HCT116 (cell line): ENCODE measurements around the gene TCOF1. TPM values are rescaled to one million over a fixed set of nuclear protein-coding genes. Genes with fewer than 3 reads are reported as not detected.

Experiments used
- ATAC-seq: fragments of 200-7000 bp; cut with Tn5 transposase; 2 replicates; pipeline ENCODE4 v1.9.1; 2020; ENCODE audit warnings: mild to moderate bottlenecking, moderate library complexity
- BruUV-seq: library from RNA; stranded (reverse); fragments of 400-500 nt; replicated peaks from 2 replicates; lab custom pipeline; 2021; lab: Mats Ljungman, UMichigan
- CTCF ChIA-PET: fragments of 300-600 bp; sonication (Branson Sonifier 250); formaldehyde crosslinking; loops from one replicate; lab custom pipeline; 2021; ENCODE audit warnings: antibody characterized with exemption; lab: Charles Lee
- POLR2A ChIA-PET: fragments of 300-600, 350-600 bp; sonication (Branson Sonifier 250); formaldehyde crosslinking; loops from one replicate; lab custom pipeline; 2021; ENCODE audit warnings: antibody characterized with exemption; lab: Charles Lee
- RAD21 ChIA-PET, 2 experiments: fragments of 300-600 bp; sonication (Branson Sonifier 250); formaldehyde crosslinking; loops; one replicate each; lab custom pipeline; 2023; ENCODE audit warnings: low total read pairs in 2 of 2; ENCODE audit not compliant: uncharacterized antibody in 2 of 2, unreplicated experiment in 2 of 2, low non-redundant PET in 1 of 2; lab: Charles Lee
- DNase-seq: peaks from one replicate; pipeline ENCODE4 v3.0.0-alpha.2; 2010; ENCODE audit warnings: low read depth, low spot score
- H2AFZ ChIP-seq: fragments of 200-600 bp; shearing (Covaris generic), sonication (generic); 2 replicates; pipeline ENCODE4 v1.6.1; 2017; ENCODE audit warnings: low read depth, mixed run types, mixed read lengths, antibody characterized with exemption, low read length; ENCODE audit not compliant: poor library complexity, severe bottlenecking
- H3K27ac ChIP-seq: 2 replicates; pipeline ENCODE4 v1.5.1; 2012; ENCODE audit warnings: low read depth, low read length
- H3K27me3 ChIP-seq: fragments of 200-600 bp; sonication (generic); 2 replicates; pipeline ENCODE4 v1.6.1; 2016; ENCODE audit warnings: mixed run types, low read length, mixed read lengths; ENCODE audit not compliant: insufficient read depth
- H3K36me3 ChIP-seq, 2 experiments: fragments of 200-500 bp in 1 of 2; fragments of 200-600 bp in 1 of 2; sonication (Bioruptor generic) in 1 of 2; sonication (generic) in 1 of 2; 2 replicates each; pipeline versions ENCODE4 v1.5.1 to v1.6.1; 2014 to 2016; ENCODE audit warnings: low read length in 2 of 2, inconsistent platforms in 1 of 2, mixed read lengths in 1 of 2, mixed run types in 1 of 2; ENCODE audit not compliant: insufficient read depth in 2 of 2, control insufficient read depth in 1 of 2
- H3K4me1 ChIP-seq, 2 experiments: fragments of 200-600 bp in 1 of 2; sonication (generic) in 1 of 2; 2 replicates each; pipeline versions ENCODE4 v1.5.1 to v1.6.1; 2012 to 2017; ENCODE audit warnings: low read length in 2 of 2, inconsistent platforms in 1 of 2, mild to moderate bottlenecking in 1 of 2, mixed read lengths in 1 of 2, mixed run types in 1 of 2, moderate library complexity in 1 of 2; ENCODE audit not compliant: insufficient read depth in 2 of 2, control insufficient read depth in 1 of 2
- H3K4me2 ChIP-seq: fragments of 200-600 bp; sonication (generic); 2 replicates; pipeline ENCODE4 v1.6.1; 2017; ENCODE audit warnings: mixed run types, low read length, mixed read lengths
- H3K4me3 ChIP-seq, 2 experiments: fragments of 200-600 bp in 1 of 2; sonication (generic) in 1 of 2; replicated peaks in 1 of 2; 2 replicates each; pipeline ENCODE4 v1.5.1; 2011 to 2016; ENCODE audit warnings: low read length in 2 of 2, control low read depth in 1 of 2, low read depth in 1 of 2, mild to moderate bottlenecking in 1 of 2, mixed read lengths in 1 of 2, mixed run types in 1 of 2
- H3K79me2 ChIP-seq: fragments of 200-600 bp; sonication (generic); 2 replicates; pipeline ENCODE4 v1.6.1; 2017; ENCODE audit warnings: mild to moderate bottlenecking, mixed run types, low read length, moderate library complexity, mixed read lengths; ENCODE audit not compliant: insufficient read depth
- H3K9ac ChIP-seq: fragments of 200-600 bp; sonication (generic); 2 replicates; pipeline ENCODE4 v1.6.1; 2016; ENCODE audit warnings: low read length, mixed read lengths
- H3K9me2 ChIP-seq: fragments of 200-600 bp; sonication (generic), shearing (Covaris generic); 2 replicates; pipeline ENCODE4 v1.6.1; 2017; ENCODE audit warnings: mixed run types, mild to moderate bottlenecking, moderate library complexity; ENCODE audit not compliant: insufficient read depth
- H3K9me3 ChIP-seq, 2 experiments: fragments of 200-500 bp in 1 of 2; fragments of 200-600 bp in 1 of 2; sonication (Bioruptor generic) in 1 of 2; sonication (generic) in 1 of 2; 2 replicates each; pipeline ENCODE4 v1.6.1; 2014 to 2017; ENCODE audit warnings: low read length in 2 of 2, mixed read lengths in 2 of 2, inconsistent platforms in 1 of 2, low read depth in 1 of 2, mild to moderate bottlenecking in 1 of 2, mixed run types in 1 of 2, moderate library complexity in 1 of 2; ENCODE audit not compliant: control insufficient read depth in 1 of 2, insufficient read depth in 1 of 2
- H4K20me1 ChIP-seq: fragments of 200-600 bp; sonication (generic), shearing (Covaris generic); 2 replicates; pipeline ENCODE4 v1.6.1; 2017; ENCODE audit warnings: mixed run types, mild to moderate bottlenecking, moderate library complexity; ENCODE audit not compliant: insufficient read depth
- ATF3 ChIP-seq: IDR thresholded peaks from 2 replicates; pipeline ENCODE4 v1.6.1; 2012
- CBX3 ChIP-seq: IDR thresholded peaks from 2 replicates; pipeline ENCODE4 v1.6.1; 2012; ENCODE audit warnings: low read depth
- EZH2 ChIP-seq: fragments of 200-600 bp; sonication (generic); IDR thresholded peaks from 2 replicates; pipeline ENCODE4 v1.6.1; 2017; ENCODE audit warnings: antibody characterized with exemption, mixed run types
- EZH2phosphoT487 ChIP-seq: fragments of 200-600 bp; IDR thresholded peaks from 2 replicates; pipeline ENCODE4 v1.6.1; 2018; ENCODE audit warnings: antibody characterized with exemption, borderline replicate concordance
- FOSL1 ChIP-seq: IDR thresholded peaks from 2 replicates; pipeline ENCODE4 v1.6.1; 2012; ENCODE audit warnings: low read depth
- MAX ChIP-seq: IDR thresholded peaks from 2 replicates; pipeline ENCODE4 v1.6.1; 2012
- POLR2A ChIP-seq: IDR thresholded peaks from 2 replicates; pipeline ENCODE4 v1.7.0; 2011; ENCODE audit warnings: borderline replicate concordance; ENCODE audit not compliant: insufficient read depth, insufficient read length; ENCODE audit errors: extremely low read depth
- POLR2AphosphoS5 ChIP-seq: IDR thresholded peaks from 2 replicates; pipeline ENCODE4 v1.6.1; 2011; ENCODE audit warnings: mild to moderate bottlenecking, low read depth, low read length, moderate library complexity
- RAD21 ChIP-seq: IDR thresholded peaks from 2 replicates; pipeline ENCODE4 v1.6.1; 2012; ENCODE audit warnings: low read depth, mild to moderate bottlenecking
- REST ChIP-seq: IDR thresholded peaks from 2 replicates; pipeline ENCODE4 v1.6.1; 2012; ENCODE audit warnings: low read depth
- SIN3A ChIP-seq: IDR thresholded peaks from 2 replicates; pipeline ENCODE4 v1.6.1; 2012; ENCODE audit warnings: low read depth
- TCF7L2 ChIP-seq: IDR thresholded peaks from 2 replicates; pipeline ENCODE4 v1.7.0; 2011; ENCODE audit warnings: borderline replicate concordance, inconsistent platforms; ENCODE audit not compliant: insufficient read depth, insufficient read length; ENCODE audit errors: extremely low read depth
- YY1 ChIP-seq: IDR thresholded peaks from 2 replicates; pipeline ENCODE4 v1.6.1; 2011; ENCODE audit warnings: low read length, low read depth, moderate library complexity, mild to moderate bottlenecking; ENCODE audit not compliant: insufficient replicate concordance; ENCODE audit errors: extremely low read depth
- ZNF274 ChIP-seq: fragments of 200-500 bp; sonication (Bioruptor generic); IDR thresholded peaks from 2 replicates; pipeline ENCODE4 v1.6.1; 2014; ENCODE audit warnings: mild to moderate bottlenecking, low read depth, low read length, inconsistent platforms
- intact Hi-C: fragments of 100-400 bp; cut with micrococcal nuclease; formaldehyde crosslinking; loops from 2 replicates; pipeline ENCODE4 v1.10.0; 2022
- total RNA-seq: library from RNA; stranded (reverse); gene quantifications from one replicate; pipeline ENCODE4 v1.2.1, GENCODE V29; 2021; ENCODE audit not compliant: unreplicated experiment

TCOF1 gene
- total RNA-seq, 1 experiment from 2014 or later = 94.7 TPM

- TF ChIP-seq POLR2AphosphoS5 (peak; percentile 20; the same call in 1 of the 2 replicates), TCF7L2 (no peak)
- no TSS peak for BruUV-seq
- ChIA-PET RAD21 (no interaction called here), CTCF (no interaction called here), POLR2A (interaction anchor here (1.0 kb wide), 1 partner anchor 16 kb away, joined by 3 read pairs; no protein-coding TSS in a partner anchor)
- Histone ChIP-seq H3K27ac (peak overlapping the region; percentile 86; the same call in 1 of the 2 replicates), H3K4me1 (peaks cover 3 to 28% of the 10 kb centered on the region in 2 experiments; a peak in 3 of 4 replicates), H3K9me2 (no peaks in the 10 kb centered on the region), H2AFZ (no peak overlapping the region), H3K9me3 (no peaks in the 10 kb centered on the region), H3K79me2 (peaks cover 51% of the 10 kb centered on the region), H3K4me2 (peak overlapping the region; percentile 84), H4K20me1 (peaks cover 26% of the 10 kb centered on the region; the same call in 1 of the 2 replicates), H3K9ac (peak overlapping the region; percentile 97), H3K4me3 (no peak overlapping the region; a peak in 2 of 4 replicates), H3K27me3 (no peaks in the 10 kb centered on the region), H3K36me3 (peaks cover 36 to 60% of the 10 kb centered on the region in 2 experiments)
- intact Hi-C loops = no loop called here
- no peak for ATAC-seq
- no peak for DNase-seq
These were observed 89.7 kb downstream of the TCOF1 start for GRCh38 chr5:150447188-150447587.

GRCh38 chr5:150448334-150448733, 90.8 kb downstream of the TCOF1 start:
- Histone ChIP-seq H3K27ac (peak overlapping the region; percentile 86), H3K4me1 (peaks cover 3 to 26% of the 10 kb centered on the region in 2 experiments; a peak in 3 of 4 replicates), H2AFZ (no peak overlapping the region), H3K9me2 (no peaks in the 10 kb centered on the region), H3K27me3 (no peaks in the 10 kb centered on the region), H3K9me3 (no peaks in the 10 kb centered on the region), H3K4me2 (peak overlapping the region; percentile 84), H3K79me2 (peaks cover 51% of the 10 kb centered on the region), H3K4me3 (peak overlapping the region; percentile 94 to 96), H3K9ac (peak overlapping the region; percentile 97), H4K20me1 (peaks cover 26% of the 10 kb centered on the region; the same call in 1 of the 2 replicates), H3K36me3 (peaks cover 36 to 58% of the 10 kb centered on the region in 2 experiments)
- POLR2A ChIA-PET = interaction anchor here (1.0 kb wide), 1 partner anchor 15 kb away, joined by 3 read pairs; no protein-coding TSS in a partner anchor
- CTCF ChIA-PET = no interaction called here
- intact Hi-C loops = no loop called here
- ATAC-seq (no peak), DNase-seq (no peak)
- BruUV-seq = no TSS peak
- RAD21 ChIA-PET = no interaction called here
- TF ChIP-seq SIN3A (no peak), EZH2 (no peak), EZH2phosphoT487 (no peak), YY1 (no peak), REST (no peak), FOSL1 (no peak), POLR2A (no peak), RAD21 (no peak), CBX3 (no peak), ZNF274 (no peak), MAX (no peak), ATF3 (no peak), POLR2AphosphoS5 (no peak)
